SU-DHL-6 (cell line): ENCODE data around the gene LOXL1.

Experiments used
- H2AFZ ChIP-seq: fragments of 200-600 bp; sonication (generic); 2 replicates; pipeline ENCODE4 v1.6.1; 2014; ENCODE audit warnings: low read depth, mild to moderate bottlenecking, moderate library complexity, mixed read lengths, antibody characterized with exemption, low read length; ENCODE audit not compliant: severe bottlenecking
- H3F3A ChIP-seq: fragments of 200-600 bp; shearing (Covaris generic); 2 replicates; pipeline ENCODE4 v1.6.0; 2016; ENCODE audit warnings: antibody characterized with exemption, mild to moderate bottlenecking; ENCODE audit not compliant: insufficient read depth
- H3K27ac ChIP-seq: fragments of 200-600 bp; sonication (generic); 2 replicates; pipeline ENCODE4 v1.5.1; 2016; ENCODE audit warnings: low read depth, mild to moderate bottlenecking, low read length, moderate library complexity, mixed read lengths
- H3K27me3 ChIP-seq: fragments of 200-600 bp; sonication (generic), shearing (Covaris generic); 2 replicates; pipeline ENCODE4 v1.6.0; 2014; ENCODE audit warnings: mild to moderate bottlenecking, low read length
- H3K36me3 ChIP-seq: fragments of 200-600 bp; sonication (generic); 2 replicates; pipeline ENCODE4 v1.6.1; 2014; ENCODE audit warnings: mild to moderate bottlenecking, low read length, mixed read lengths
- H3K4me2 ChIP-seq: fragments of 300-600, 200-600 bp; shearing (Covaris generic), sonication (generic); 2 replicates; pipeline ENCODE4 v1.6.0; 2014; ENCODE audit warnings: low read length, low read depth, mild to moderate bottlenecking; ENCODE audit not compliant: poor library complexity, severe bottlenecking
- H3K4me3 ChIP-seq: fragments of 200-600 bp; sonication (generic); 2 replicates; pipeline ENCODE4 v1.5.1; 2014; ENCODE audit warnings: antibody characterized with exemption, low read length, mild to moderate bottlenecking, mixed read lengths; ENCODE audit not compliant: insufficient read depth, poor library complexity, severe bottlenecking
- H3K79me2 ChIP-seq: fragments of 200-600 bp; sonication (generic); 2 replicates; pipeline ENCODE4 v1.6.1; 2014; ENCODE audit warnings: mild to moderate bottlenecking, low read length, moderate library complexity; ENCODE audit not compliant: insufficient read depth
- H3K9ac ChIP-seq: fragments of 200-600 bp; sonication (generic); 2 replicates; pipeline ENCODE4 v1.7.0; 2014; ENCODE audit warnings: mild to moderate bottlenecking, low read length
- H3K9me2 ChIP-seq: fragments of 200-600 bp; sonication (generic); replicated peaks from 2 replicates; pipeline ENCODE4 v1.6.1; 2014; ENCODE audit warnings: low read length; ENCODE audit not compliant: insufficient read depth
- H3K9me3 ChIP-seq: fragments of 200-600 bp; sonication (generic); 2 replicates; pipeline ENCODE4 v1.6.1; 2014; ENCODE audit warnings: low read length, mixed read lengths; ENCODE audit not compliant: insufficient read depth
- H4K20me1 ChIP-seq: fragments of 200-600 bp; sonication (generic); 2 replicates; pipeline ENCODE4 v1.6.1; 2014; ENCODE audit warnings: low read depth, mild to moderate bottlenecking, antibody characterized with exemption, low read length, moderate library complexity, mixed read lengths
- EZH2phosphoT487 ChIP-seq: fragments of 200-600 bp; sonication (generic), shearing (Covaris generic); conservative IDR thresholded peaks from 2 replicates; pipeline ENCODE4 v1.6.1; 2018; ENCODE audit warnings: mild to moderate bottlenecking, antibody characterized with exemption, low read length, moderate library complexity, mixed read lengths
- TF ChIP-seq, protein P1 (sequence below): fragments of 200-600 bp; sonication (generic); IDR thresholded peaks from one replicate; pipeline ENCODE4 v1.5.1; 2017; ENCODE audit warnings: antibody characterized with exemption, mild to moderate bottlenecking, low read length, moderate library complexity; ENCODE audit not compliant: insufficient read depth, poor library complexity, severe bottlenecking

The LOXL1 gene

DNA sequence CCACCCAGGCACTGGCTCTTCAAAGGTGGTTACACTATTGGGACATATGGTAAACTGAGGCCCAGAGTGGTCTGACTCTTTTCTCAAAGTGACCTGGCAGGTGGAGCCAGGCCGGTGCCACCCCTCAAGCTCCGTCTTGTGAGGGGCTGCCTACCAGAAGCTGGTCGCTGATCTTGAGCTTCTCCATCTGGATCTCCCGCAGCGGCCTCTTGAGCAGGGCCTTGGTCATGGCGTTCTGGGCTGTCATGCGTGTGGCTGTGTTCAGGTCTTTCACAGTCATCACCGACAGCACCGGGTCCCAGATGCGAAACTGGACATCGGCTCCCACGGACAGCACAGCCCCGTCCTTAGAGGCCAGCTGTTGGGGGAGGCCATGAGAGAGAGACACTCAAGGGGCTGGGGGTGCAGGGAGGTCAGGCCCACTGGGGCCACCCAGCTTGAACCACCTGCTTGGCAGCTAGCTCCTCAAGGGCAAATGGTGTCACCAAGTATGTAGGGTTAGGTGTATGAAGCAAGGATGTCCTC is 62.2 kb downstream of the LOXL1 start:
- Histone ChIP-seq H3K36me3 (no peaks in the 10 kb centered on the region), H3F3A (no peaks in the 10 kb centered on the region), H2AFZ (no peak overlapping the region), H3K9me2 (no peaks in the 10 kb centered on the region), H3K79me2 (no peaks in the 10 kb centered on the region), H3K4me2 (no peak overlapping the region), H4K20me1 (no peaks in the 10 kb centered on the region), H3K9ac (no peak overlapping the region), H3K9me3 (no peaks in the 10 kb centered on the region), H3K4me3 (no peak overlapping the region), H3K27ac (no peak overlapping the region), H3K27me3 (no peaks in the 10 kb centered on the region)
- TF ChIP-seq, protein P1, sequence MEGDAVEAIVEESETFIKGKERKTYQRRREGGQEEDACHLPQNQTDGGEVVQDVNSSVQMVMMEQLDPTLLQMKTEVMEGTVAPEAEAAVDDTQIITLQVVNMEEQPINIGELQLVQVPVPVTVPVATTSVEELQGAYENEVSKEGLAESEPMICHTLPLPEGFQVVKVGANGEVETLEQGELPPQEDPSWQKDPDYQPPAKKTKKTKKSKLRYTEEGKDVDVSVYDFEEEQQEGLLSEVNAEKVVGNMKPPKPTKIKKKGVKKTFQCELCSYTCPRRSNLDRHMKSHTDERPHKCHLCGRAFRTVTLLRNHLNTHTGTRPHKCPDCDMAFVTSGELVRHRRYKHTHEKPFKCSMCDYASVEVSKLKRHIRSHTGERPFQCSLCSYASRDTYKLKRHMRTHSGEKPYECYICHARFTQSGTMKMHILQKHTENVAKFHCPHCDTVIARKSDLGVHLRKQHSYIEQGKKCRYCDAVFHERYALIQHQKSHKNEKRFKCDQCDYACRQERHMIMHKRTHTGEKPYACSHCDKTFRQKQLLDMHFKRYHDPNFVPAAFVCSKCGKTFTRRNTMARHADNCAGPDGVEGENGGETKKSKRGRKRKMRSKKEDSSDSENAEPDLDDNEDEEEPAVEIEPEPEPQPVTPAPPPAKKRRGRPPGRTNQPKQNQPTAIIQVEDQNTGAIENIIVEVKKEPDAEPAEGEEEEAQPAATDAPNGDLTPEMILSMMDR, result no peak
- no peak for TF ChIP-seq EZH2phosphoT487

DNA sequence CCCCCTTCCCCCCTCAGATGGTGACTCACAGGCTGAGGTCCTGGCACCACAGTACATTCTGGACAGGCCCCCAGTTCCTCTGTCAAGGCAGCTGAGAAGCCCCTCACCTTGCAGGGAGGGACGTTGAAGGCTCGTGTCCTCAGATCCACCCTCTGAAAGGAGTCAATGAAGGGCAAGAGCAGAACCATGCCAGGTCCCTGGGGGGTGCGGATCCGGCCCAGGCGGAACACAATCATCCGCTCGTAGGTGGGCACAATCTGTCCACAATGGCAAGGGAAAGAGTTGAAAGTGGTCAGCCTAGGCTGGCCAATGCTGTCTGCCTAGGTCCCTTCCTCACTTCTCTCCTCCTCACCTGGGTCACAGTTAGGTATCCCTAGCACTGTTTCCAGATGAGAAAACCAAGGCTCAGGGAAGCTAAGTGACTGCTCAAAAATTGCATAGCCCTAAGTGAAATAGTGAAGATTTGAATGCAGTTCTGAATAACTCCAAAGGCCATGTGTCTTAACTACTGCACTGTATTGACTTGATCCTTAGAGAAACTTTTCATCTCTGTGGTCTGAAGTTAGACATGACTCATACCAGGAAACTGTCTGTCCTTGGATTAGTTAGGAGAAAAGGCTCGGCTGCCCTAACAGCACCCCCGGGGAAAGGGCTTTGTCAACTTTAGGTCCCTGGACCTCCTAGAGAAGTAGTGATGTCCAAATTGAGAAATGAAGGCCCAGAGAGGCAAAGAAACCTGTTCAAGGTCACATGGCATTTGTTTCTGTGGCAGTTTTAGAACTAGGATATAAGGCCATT is 62.9 kb downstream of the LOXL1 start:
- H3K4me2 ChIP-seq, result no peak overlapping the region
- H3K36me3 ChIP-seq, result no peaks in the 10 kb centered on the region
- no peaks in the 10 kb centered on the region for H3K9me2 ChIP-seq
- no peaks in the 10 kb centered on the region for H4K20me1 ChIP-seq
- no peaks in the 10 kb centered on the region for H3K27me3 ChIP-seq
- H3K4me3 ChIP-seq, result no peak overlapping the region
- no peaks in the 10 kb centered on the region for H3K79me2 ChIP-seq
- no peak overlapping the region for H3K9ac ChIP-seq
- no peaks in the 10 kb centered on the region for H3F3A ChIP-seq
- TF ChIP-seq, protein P1, result no peak
- TF ChIP-seq EZH2phosphoT487, result no peak
- no peaks in the 10 kb centered on the region for H3K9me3 ChIP-seq
- H2AFZ ChIP-seq, result no peak overlapping the region
- no peak overlapping the region for H3K27ac ChIP-seq

DNA sequence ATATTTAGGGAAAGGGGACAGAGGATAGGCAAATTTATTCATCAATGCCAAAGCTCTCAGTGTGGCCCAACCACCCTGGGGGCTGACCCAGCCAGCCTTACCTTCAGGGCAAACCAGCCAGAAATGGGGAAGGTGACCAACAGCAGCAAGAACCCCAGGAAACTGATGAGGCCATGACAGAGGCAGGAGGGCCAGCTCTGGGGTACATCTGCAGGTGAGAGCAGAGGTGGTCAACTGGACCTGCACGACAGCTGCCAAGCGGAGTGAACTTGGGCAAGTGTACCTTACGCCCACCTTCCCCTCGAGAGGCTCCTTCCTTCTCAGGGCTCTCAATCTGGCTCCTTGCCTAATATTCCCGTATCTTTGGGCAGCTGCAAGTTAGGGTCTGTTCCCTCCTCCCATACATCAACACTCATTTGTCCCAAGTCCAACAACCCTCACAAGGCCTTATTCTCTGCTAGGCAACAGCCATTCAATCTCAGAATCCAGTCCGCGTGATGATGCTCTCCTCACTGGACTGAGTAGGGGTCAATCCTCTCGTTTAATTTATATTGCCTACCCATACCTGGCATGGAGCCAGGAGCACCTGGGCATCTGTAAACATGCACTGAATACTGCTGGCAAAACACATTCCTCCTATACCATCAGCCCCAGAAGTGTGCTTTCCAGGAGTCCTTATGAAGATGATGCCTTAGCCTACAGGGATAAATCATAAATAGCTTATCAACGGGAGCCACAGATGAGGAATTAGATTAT is 64.2 kb downstream of the LOXL1 start:
- peaks cover 7% of the 10 kb centered on the region for H3K79me2 ChIP-seq
- H4K20me1 ChIP-seq, result no peaks in the 10 kb centered on the region
- no peaks in the 10 kb centered on the region for H3F3A ChIP-seq
- no peaks in the 10 kb centered on the region for H3K9me2 ChIP-seq
- H3K27me3 ChIP-seq, result no peaks in the 10 kb centered on the region
- H3K9me3 ChIP-seq, result no peaks in the 10 kb centered on the region
- H3K4me2 ChIP-seq, result no peak overlapping the region
- no peaks in the 10 kb centered on the region for H3K36me3 ChIP-seq
- H2AFZ ChIP-seq, result no peak overlapping the region
- TF ChIP-seq, protein P1, result no peak
- TF ChIP-seq EZH2phosphoT487, result no peak
- H3K4me3 ChIP-seq, result no peak overlapping the region
- no peak overlapping the region for H3K9ac ChIP-seq
- no peak overlapping the region for H3K27ac ChIP-seq
